Fibroblast of villous mesenchyme (primary cell): ENCODE data around the gene C4A. TPM values are rescaled to one million over a fixed set of nuclear protein-coding genes. Genes with fewer than 3 reads are reported as not detected.
"Not testable (repeated sequence)": the region's sequence is repeated elsewhere in the genome, so short reads cannot be mapped to it uniquely, and the experiment has no call there.

Experiments
- DNase-seq: peaks from one replicate; pipeline ENCODE4 v3.0.0-alpha.2; 2010; ENCODE audit warnings: low read depth
- H3K4me3 ChIP-seq: 2 replicates; pipeline ENCODE4 v1.5.1; 2011; ENCODE audit warnings: low read depth, mild to moderate bottlenecking, low read length
- total RNA-seq: library from RNA; depleted of rRNA; stranded (reverse); fragments of >200 nt; gene quantifications from 2 replicates; pipeline ENCODE4 v1.2.3, GENCODE V29; 2012
- TF ChIP-seq, protein P1 (sequence below): IDR thresholded peaks from 2 replicates; pipeline ENCODE4 v1.5.1; 2012; ENCODE audit warnings: low read depth, mild to moderate bottlenecking, low read length; ENCODE audit not compliant: insufficient read depth

C4A gene
- 6.0 and 13.9 TPM in 2 replicates for total RNA-seq

DNA sequence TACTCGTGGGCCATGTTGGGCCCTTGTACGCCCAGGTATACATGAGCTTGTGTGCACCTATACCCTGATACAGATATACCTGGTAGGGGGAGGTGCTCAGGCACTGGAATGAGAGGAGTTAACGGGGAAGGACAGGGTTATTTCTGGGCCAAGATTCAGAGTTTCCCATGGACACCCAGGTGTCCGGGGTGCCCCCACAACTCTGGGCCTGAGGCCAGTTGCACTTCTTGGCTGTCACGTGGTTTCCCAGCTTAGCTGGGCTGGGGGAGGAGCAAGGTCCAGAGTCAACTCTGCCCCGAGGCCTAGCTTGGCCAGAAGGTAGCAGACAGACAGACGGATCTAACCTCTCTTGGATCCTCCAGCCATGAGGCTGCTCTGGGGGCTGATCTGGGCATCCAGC is at the start of gene C4A:
TSS of gene C4A (plus strand) at position 314 of the 400 bp plus-strand sequence. CDS start at position 365, 51 bp downstream.
- H3K4me3 ChIP-seq, DNase-seq: not testable (repeated sequence)

DNA sequence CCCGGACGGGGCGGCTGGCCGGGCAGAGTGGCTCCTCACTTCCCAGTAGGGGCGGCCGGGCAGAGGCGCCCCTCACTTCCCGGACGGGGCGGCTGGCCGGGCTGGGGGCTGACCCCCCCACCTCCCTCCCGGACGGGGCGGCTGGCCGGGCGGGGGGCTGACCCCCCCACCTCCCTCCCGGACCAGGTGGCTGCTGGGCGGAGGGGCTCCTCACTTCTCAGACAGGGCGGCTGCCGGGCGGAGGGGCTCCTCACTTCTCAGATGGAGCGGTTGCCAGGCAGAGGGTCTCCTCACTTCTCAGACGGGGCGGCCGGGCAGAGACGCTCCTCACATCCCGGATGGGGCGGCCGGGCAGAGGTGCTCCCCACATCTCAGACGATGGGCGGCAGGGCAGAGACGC is 49.7 kb upstream of the C4A start:
- H3K4me3 ChIP-seq, DNase-seq: not testable (repeated sequence)

DNA sequence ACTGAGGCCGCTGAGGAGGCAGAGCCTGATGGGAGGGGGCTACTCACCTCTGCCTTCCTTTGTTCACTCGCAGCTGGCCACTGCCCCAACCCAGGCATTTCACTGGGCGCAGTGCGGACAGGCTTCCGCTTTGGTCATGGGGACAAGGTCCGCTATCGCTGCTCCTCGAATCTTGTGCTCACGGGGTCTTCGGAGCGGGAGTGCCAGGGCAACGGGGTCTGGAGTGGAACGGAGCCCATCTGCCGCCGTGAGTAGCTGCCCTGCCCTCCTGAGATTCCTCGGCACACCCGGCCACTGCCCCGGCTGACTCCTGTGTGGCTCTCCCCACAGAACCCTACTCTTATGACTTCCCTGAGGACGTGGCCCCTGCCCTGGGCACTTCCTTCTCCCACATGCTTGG is 48.3 kb upstream of the C4A start:
- TF ChIP-seq, protein P1, sequence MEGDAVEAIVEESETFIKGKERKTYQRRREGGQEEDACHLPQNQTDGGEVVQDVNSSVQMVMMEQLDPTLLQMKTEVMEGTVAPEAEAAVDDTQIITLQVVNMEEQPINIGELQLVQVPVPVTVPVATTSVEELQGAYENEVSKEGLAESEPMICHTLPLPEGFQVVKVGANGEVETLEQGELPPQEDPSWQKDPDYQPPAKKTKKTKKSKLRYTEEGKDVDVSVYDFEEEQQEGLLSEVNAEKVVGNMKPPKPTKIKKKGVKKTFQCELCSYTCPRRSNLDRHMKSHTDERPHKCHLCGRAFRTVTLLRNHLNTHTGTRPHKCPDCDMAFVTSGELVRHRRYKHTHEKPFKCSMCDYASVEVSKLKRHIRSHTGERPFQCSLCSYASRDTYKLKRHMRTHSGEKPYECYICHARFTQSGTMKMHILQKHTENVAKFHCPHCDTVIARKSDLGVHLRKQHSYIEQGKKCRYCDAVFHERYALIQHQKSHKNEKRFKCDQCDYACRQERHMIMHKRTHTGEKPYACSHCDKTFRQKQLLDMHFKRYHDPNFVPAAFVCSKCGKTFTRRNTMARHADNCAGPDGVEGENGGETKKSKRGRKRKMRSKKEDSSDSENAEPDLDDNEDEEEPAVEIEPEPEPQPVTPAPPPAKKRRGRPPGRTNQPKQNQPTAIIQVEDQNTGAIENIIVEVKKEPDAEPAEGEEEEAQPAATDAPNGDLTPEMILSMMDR: no peak
- H3K4me3 ChIP-seq: no peak overlapping the region

DNA sequence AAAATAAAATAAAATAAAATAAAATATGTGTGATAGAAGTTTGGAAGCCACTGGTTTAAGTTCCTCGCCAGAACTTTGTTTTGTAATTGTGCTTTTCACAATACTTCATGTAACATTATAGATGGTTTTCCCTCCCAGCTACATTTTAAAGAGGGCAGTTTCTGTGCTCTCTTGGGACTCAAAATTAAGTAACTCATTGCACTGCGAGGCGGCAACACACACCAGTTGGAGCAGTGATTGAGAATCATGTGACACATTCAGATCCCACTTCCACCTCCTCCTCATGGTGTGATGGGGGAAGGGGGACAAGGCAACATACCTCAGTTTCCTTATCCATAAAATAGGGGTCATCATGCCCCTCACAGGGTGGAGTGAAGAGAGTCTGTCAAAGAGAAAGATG is 46.8 kb upstream of the C4A start:
- no peak for DNase-seq
- no peak overlapping the region for H3K4me3 ChIP-seq
- TF ChIP-seq, protein P1: no peak

More for the DNA sequence above, 48.3 kb upstream of the C4A start:
- DNase-seq: no peak

DNA sequence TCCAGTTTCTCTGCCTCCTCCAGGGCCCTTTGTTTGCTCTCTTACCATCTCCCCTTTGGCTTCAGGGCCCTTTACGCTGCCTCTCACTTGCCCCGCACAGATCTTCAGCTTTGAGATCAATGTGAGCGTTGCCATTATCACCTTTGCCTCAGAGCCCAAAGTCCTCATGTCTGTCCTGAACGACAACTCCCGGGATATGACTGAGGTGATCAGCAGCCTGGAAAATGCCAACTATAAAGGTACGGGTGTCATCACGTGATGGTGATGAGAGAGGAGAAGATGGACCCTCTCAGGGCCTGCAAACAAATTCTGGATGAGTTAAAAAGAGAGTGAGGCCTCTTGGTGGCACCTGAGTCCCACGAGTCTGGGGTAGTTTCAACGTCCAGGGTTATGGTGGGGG is 46.0 kb upstream of the C4A start:
- DNase-seq: no peak
- H3K4me3 ChIP-seq: no peak overlapping the region
- TF ChIP-seq, protein P1: no peak

DNA sequence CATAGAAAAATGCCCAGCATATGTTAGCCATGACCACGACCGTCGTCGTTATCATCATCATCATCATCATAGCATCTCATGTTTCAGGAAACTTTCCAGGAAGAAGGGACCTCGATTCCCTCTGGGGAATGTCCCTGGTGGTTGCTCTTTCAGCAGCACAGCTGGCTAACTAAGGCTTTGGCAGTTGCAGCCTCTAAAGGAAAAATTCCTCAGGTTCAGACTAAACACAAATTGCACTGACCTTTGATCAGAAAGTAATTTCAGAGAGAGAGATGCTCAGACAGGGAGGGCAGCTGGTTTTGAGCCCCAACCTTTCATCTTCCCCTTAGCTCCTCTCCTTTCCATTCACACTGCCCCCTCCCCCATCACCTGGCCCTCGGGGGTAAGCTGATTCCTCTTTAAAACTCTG is 41.6 kb upstream of the C4A start:
- TF ChIP-seq, protein P1: no peak
- DNase-seq: peak; percentile 52
- H3K4me3 ChIP-seq: no peak overlapping the region

DNA sequence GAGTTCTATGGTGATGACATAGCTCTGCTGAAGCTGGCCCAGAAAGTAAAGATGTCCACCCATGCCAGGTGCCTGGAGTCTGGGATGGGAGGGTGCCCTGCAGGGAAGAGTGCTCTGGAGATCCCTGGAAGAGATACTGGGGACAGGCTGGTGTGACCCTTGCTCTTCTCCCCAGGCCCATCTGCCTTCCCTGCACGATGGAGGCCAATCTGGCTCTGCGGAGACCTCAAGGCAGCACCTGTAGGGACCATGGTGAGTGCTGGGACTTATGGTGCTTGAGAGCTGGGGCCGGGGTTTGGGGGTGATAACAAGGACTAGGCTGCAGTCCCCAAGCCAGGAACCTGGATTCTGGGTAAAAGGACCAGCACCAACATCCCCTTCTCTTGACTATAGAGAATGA is 38.1 kb upstream of the C4A start:
- TF ChIP-seq, protein P1: no peak
- H3K4me3 ChIP-seq: no peak overlapping the region
- DNase-seq: no peak

DNA sequence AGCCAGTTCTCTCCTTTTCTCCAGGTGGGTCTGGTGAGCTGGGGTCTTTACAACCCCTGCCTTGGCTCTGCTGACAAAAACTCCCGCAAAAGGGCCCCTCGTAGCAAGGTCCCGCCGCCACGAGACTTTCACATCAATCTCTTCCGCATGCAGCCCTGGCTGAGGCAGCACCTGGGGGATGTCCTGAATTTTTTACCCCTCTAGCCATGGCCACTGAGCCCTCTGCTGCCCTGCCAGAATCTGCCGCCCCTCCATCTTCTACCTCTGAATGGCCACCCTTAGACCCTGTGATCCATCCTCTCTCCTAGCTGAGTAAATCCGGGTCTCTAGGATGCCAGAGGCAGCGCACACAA is 36.7 kb upstream of the C4A start:
- DNase-seq: no peak
- H3K4me3 ChIP-seq: no peak overlapping the region
- TF ChIP-seq, protein P1: no peak
